GM23248 (cell line): ENCODE results near the gene LTBP4.

Experiments
- EZH2 ChIP-seq: fragments of 200-600 bp; sonication (generic); IDR thresholded peaks from 2 replicates; pipeline ENCODE4 v1.6.1; 2018; ENCODE audit warnings: antibody characterized with exemption, mild to moderate bottlenecking; ENCODE audit not compliant: insufficient read depth, poor library complexity, severe bottlenecking
- EZH2phosphoT487 ChIP-seq: fragments of 200-600 bp; sonication (generic); IDR thresholded peaks from 2 replicates; pipeline ENCODE4 v1.6.1; 2018; ENCODE audit warnings: antibody characterized with exemption, moderate library complexity, mild to moderate bottlenecking, low read depth; ENCODE audit not compliant: insufficient read depth

- TF ChIP-seq EZH2 (no peak), EZH2phosphoT487 (no peak)
These were observed 29.5 kb downstream of the LTBP4 start for GRCh38 chr19:40630571-40631160.
